GM23338 (cell line): Measurements from ENCODE around the gene TRIM8. TPM values are rescaled to one million over a fixed set of nuclear protein-coding genes. Genes with fewer than 3 reads are reported as not detected.

Source experiments
- ATAC-seq: fragments of 200-7000 bp; cut with Tn5 transposase; 3 replicates; pipeline ENCODE4 v1.9.1; 2020
- DNase-seq: peaks from one replicate; pipeline ENCODE4 v3.0.0-alpha.2; 2015; ENCODE audit warnings: low spot score
- H2AFZ ChIP-seq: fragments of 200-600 bp; sonication (generic); 2 replicates; pipeline ENCODE4 v1.8.0; 2016; ENCODE audit warnings: antibody characterized with exemption, mild to moderate bottlenecking, moderate library complexity
- H3F3A ChIP-seq: fragments of 200-600 bp; sonication (generic); replicated peaks from 2 replicates; pipeline ENCODE4 v1.8.0; 2017; ENCODE audit warnings: antibody characterized with exemption, mixed run types, low read depth
- H3K27ac ChIP-seq: fragments of 200-600 bp; sonication (generic); 2 replicates; pipeline ENCODE4 v1.6.1; 2016; ENCODE audit warnings: low read depth
- H3K27me3 ChIP-seq: fragments of 200-600 bp; sonication (generic); 2 replicates; pipeline ENCODE4 v1.8.0; 2016; ENCODE audit warnings: mild to moderate bottlenecking, mixed run types, moderate library complexity; ENCODE audit not compliant: insufficient read depth
- H3K36me3 ChIP-seq: fragments of 200-600 bp; sonication (generic); 2 replicates; pipeline ENCODE4 v1.8.0; 2016; ENCODE audit warnings: mild to moderate bottlenecking; ENCODE audit not compliant: insufficient read depth
- H3K4me1 ChIP-seq: fragments of 200-600 bp; sonication (generic); 2 replicates; pipeline ENCODE4 v1.8.0; 2016; ENCODE audit warnings: mild to moderate bottlenecking, moderate library complexity; ENCODE audit not compliant: insufficient read depth
- H3K4me2 ChIP-seq: fragments of 200-600 bp; sonication (generic); 2 replicates; pipeline ENCODE4 v1.7.1; 2017; ENCODE audit warnings: mixed run types
- H3K4me3 ChIP-seq: fragments of 200-600 bp; sonication (generic); 2 replicates; pipeline ENCODE4 v1.6.1; 2016; ENCODE audit warnings: mixed run types
- H3K79me2 ChIP-seq: fragments of 200-600 bp; sonication (generic); replicated peaks from 2 replicates; pipeline ENCODE4 v1.8.0; 2017; ENCODE audit warnings: mild to moderate bottlenecking; ENCODE audit not compliant: insufficient read depth
- H3K9me2 ChIP-seq: fragments of 200-600 bp; sonication (generic); 2 replicates; pipeline ENCODE4 v1.8.0; 2017; ENCODE audit not compliant: insufficient read depth
- H4K20me1 ChIP-seq: fragments of 200-600 bp; sonication (generic); replicated peaks from 2 replicates; pipeline ENCODE4 v1.8.0; 2017; ENCODE audit warnings: mild to moderate bottlenecking; ENCODE audit not compliant: insufficient read depth
- H3K27ac Mint-ChIP-seq: 2 replicates; pipeline ENCODE4 v1.8.0; 2020; ENCODE audit warnings: inconsistent platforms, mild to moderate bottlenecking, moderate library complexity, mixed read lengths
- H3K27me3 Mint-ChIP-seq: 3 replicates; pipeline ENCODE4 v1.8.0; 2022; ENCODE audit warnings: low read depth, mild to moderate bottlenecking, moderate library complexity, mixed read lengths, inconsistent platforms; ENCODE audit not compliant: insufficient read depth, poor library complexity
- H3K36me3 Mint-ChIP-seq: 3 replicates; pipeline ENCODE4 v1.8.0; 2021; ENCODE audit warnings: low read depth, mild to moderate bottlenecking, inconsistent platforms, moderate library complexity, mixed read lengths
- H3K4me1 Mint-ChIP-seq: 3 replicates; pipeline ENCODE4 v1.8.0; 2020; ENCODE audit warnings: mild to moderate bottlenecking, inconsistent platforms, mixed read lengths
- H3K4me3 Mint-ChIP-seq: 3 replicates; pipeline ENCODE4 v1.8.0; 2021; ENCODE audit warnings: moderate library complexity, mild to moderate bottlenecking, inconsistent platforms, mixed read lengths
- H3K9me3 Mint-ChIP-seq: 3 replicates; pipeline ENCODE4 v1.8.0; 2020; ENCODE audit warnings: moderate library complexity, mild to moderate bottlenecking, inconsistent platforms, mixed read lengths
- CREB1 ChIP-seq: fragments of 250-450 bp; sonication (Bioruptor Pico); IDR thresholded peaks from 2 replicates; pipeline ENCODE4 v1.5.0; 2020; ENCODE audit warnings: low read depth, mild to moderate bottlenecking, moderate library complexity
- JUNB ChIP-seq: IDR thresholded peaks from one replicate; pipeline ENCODE4 v1.6.1; 2016; ENCODE audit warnings: antibody characterized with exemption; ENCODE audit not compliant: unreplicated experiment
- NANOG ChIP-seq: IDR thresholded peaks from 2 replicates; pipeline ENCODE4 v1.6.1; 2016; ENCODE audit warnings: antibody characterized with exemption, borderline replicate concordance
- POLR2AphosphoS5 ChIP-seq: IDR thresholded peaks from 2 replicates; pipeline ENCODE4 v1.6.1; 2016; ENCODE audit warnings: antibody characterized with exemption, low read depth
- STAT1 ChIP-seq: IDR thresholded peaks from one replicate; pipeline ENCODE4 v1.6.1; 2016; ENCODE audit warnings: antibody characterized with exemption; ENCODE audit not compliant: unreplicated experiment
- ZNF114 ChIP-seq: fragments of 250-450 bp; sonication (Bioruptor Pico); IDR thresholded peaks from 2 replicates; pipeline ENCODE4 v1.5.0; 2020; ENCODE audit warnings: mild to moderate bottlenecking, moderate library complexity
- ZNF331 ChIP-seq: fragments of 250-450 bp; sonication (Bioruptor Pico); IDR thresholded peaks from 2 replicates; pipeline ENCODE4 v1.5.0; 2020; ENCODE audit warnings: low read depth, mild to moderate bottlenecking, moderate library complexity
- polyA plus RNA-seq: library from polyadenylated mRNA; unstranded; fragments of >200 nt; fragmentation: Nextera tagmentation; extraction: Ambion mirVana; gene quantifications from 2 replicates; pipeline ENCODE4 v1.2.1, GENCODE V29; 2016
- total RNA-seq: library from RNA; depleted of rRNA; stranded (reverse); fragments of >200 nt; shearing (Covaris generic); gene quantifications from 2 replicates; pipeline ENCODE4 v1.2.3, GENCODE V29; 2014
- TF ChIP-seq, protein P1 (sequence below): fragments of 250-450 bp; sonication (Bioruptor Pico); IDR thresholded peaks from 2 replicates; pipeline ENCODE4 v1.5.0; 2020; ENCODE audit warnings: mild to moderate bottlenecking, moderate library complexity
- TF ChIP-seq, protein P2 (sequence below), 2 experiments: fragments of 200-600 bp in 1 of 2; sonication (generic) in 1 of 2; conservative IDR thresholded peaks; 2 replicates each; pipeline versions ENCODE4 v1.5.1 to v1.6.1; 2016 to 2017; ENCODE audit warnings: antibody characterized with exemption in 2 of 2, low read depth in 2 of 2, mild to moderate bottlenecking in 2 of 2, moderate library complexity in 1 of 2
- TF ChIP-seq, protein P3 (sequence below): IDR thresholded peaks from one replicate; pipeline ENCODE4 v1.6.1; 2018; ENCODE audit warnings: antibody characterized with exemption; ENCODE audit not compliant: unreplicated experiment
- TF ChIP-seq, protein P4 (sequence below): IDR thresholded peaks from 2 replicates; pipeline ENCODE4 v1.6.1; 2016; ENCODE audit warnings: antibody characterized with exemption

TRIM8 gene
- total and polyA plus RNA-seq, 2 experiments from 2014 or later: 15.1 to 36.7 TPM

DNA sequence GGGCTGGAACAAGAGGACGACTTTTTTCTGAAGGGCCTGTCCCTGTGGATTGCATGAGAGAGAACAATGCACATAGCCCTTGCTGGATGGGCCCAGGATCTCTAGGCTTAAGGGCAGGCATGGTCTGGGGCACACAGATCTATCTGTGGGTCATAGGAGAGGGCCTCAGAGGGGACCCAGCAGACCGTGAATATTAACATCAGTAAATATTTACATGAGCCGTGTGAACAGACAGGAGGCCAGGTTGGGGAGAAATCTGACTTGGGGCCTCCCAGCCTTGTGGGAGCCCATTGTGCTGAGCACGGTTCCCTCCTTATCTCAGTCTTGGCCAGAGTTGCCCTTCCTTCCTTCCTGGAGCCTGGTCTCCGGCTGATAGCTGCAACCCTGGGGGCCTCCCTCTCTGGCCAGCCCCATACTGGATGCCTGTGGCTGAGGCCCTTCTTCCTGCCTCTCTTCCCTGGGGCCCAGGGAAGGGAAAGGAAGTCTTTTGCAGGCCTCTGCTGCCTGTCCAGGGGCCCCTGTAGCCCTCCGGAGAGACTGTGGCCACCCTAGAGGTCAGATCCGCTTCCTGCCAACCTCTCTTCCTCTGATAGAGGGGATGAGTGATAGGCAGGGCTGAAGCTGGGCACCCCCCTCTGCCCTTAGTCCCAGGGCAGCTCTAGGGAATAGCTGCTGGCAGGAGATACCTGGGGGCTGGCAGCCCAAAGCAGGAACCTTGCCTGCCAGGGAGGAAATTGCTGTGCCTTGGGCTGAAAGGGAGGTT lies 44.5 kb upstream of the TRIM8 start:
- 0 out of 2 replicates have a peak overlapping the region, but pooled peaks have one; percentile 39 for H3K27ac ChIP-seq
- no peaks in the 10 kb centered on the region for H4K20me1 ChIP-seq
- no peaks in the 10 kb centered on the region for H3K27me3 ChIP-seq
- peaks cover 8% of the 10 kb centered on the region; the same call in 1 of the 2 replicates for H3K4me1 ChIP-seq
- H3K36me3 Mint-ChIP-seq: no peaks in the 10 kb centered on the region
- H3K27me3 Mint-ChIP-seq: peaks cover 4% of the 10 kb centered on the region
- no peak overlapping the region for H3K4me3 ChIP-seq
- H3K9me2 ChIP-seq: no peaks in the 10 kb centered on the region
- no peaks in the 10 kb centered on the region for H3K79me2 ChIP-seq
- TF ChIP-seq, protein P1, sequence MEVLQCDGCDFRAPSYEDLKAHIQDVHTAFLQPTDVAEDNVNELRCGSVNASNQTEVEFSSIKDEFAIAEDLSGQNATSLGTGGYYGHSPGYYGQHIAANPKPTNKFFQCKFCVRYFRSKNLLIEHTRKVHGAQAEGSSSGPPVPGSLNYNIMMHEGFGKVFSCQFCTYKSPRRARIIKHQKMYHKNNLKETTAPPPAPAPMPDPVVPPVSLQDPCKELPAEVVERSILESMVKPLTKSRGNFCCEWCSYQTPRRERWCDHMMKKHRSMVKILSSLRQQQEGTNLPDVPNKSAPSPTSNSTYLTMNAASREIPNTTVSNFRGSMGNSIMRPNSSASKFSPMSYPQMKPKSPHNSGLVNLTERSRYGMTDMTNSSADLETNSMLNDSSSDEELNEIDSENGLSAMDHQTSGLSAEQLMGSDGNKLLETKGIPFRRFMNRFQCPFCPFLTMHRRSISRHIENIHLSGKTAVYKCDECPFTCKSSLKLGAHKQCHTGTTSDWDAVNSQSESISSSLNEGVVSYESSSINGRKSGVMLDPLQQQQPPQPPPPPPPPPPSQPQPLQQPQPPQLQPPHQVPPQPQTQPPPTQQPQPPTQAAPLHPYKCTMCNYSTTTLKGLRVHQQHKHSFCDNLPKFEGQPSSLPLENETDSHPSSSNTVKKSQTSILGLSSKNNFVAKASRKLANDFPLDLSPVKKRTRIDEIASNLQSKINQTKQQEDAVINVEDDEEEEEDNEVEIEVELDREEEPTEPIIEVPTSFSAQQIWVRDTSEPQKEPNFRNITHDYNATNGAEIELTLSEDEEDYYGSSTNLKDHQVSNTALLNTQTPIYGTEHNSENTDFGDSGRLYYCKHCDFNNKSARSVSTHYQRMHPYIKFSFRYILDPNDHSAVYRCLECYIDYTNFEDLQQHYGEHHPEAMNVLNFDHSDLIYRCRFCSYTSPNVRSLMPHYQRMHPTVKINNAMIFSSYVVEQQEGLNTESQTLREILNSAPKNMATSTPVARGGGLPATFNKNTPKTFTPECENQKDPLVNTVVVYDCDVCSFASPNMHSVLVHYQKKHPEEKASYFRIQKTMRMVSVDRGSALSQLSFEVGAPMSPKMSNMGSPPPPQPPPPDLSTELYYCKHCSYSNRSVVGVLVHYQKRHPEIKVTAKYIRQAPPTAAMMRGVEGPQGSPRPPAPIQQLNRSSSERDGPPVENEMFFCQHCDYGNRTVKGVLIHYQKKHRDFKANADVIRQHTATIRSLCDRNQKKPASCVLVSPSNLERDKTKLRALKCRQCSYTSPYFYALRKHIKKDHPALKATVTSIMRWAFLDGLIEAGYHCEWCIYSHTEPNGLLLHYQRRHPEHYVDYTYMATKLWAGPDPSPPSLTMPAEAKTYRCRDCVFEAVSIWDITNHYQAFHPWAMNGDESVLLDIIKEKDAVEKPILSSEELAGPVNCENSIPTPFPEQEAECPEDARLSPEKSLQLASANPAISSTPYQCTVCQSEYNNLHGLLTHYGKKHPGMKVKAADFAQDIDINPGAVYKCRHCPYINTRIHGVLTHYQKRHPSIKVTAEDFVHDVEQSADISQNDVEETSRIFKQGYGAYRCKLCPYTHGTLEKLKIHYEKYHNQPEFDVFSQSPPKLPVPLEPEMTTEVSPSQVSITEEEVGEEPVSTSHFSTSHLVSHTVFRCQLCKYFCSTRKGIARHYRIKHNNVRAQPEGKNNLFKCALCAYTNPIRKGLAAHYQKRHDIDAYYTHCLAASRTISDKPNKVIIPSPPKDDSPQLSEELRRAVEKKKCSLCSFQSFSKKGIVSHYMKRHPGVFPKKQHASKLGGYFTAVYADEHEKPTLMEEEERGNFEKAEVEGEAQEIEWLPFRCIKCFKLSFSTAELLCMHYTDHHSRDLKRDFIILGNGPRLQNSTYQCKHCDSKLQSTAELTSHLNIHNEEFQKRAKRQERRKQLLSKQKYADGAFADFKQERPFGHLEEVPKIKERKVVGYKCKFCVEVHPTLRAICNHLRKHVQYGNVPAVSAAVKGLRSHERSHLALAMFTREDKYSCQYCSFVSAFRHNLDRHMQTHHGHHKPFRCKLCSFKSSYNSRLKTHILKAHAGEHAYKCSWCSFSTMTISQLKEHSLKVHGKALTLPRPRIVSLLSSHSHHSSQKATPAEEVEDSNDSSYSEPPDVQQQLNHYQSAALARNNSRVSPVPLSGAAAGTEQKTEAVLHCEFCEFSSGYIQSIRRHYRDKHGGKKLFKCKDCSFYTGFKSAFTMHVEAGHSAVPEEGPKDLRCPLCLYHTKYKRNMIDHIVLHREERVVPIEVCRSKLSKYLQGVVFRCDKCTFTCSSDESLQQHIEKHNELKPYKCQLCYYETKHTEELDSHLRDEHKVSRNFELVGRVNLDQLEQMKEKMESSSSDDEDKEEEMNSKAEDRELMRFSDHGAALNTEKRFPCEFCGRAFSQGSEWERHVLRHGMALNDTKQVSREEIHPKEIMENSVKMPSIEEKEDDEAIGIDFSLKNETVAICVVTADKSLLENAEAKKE (CRISPR knock-in tag): no peak
- TF ChIP-seq JUNB (no peak), CREB1 (CRISPR knock-in tag) (no peak), ZNF114 (CRISPR knock-in tag) (no peak), POLR2AphosphoS5 (no peak), STAT1 (no peak), NANOG (no peak), ZNF331 (CRISPR knock-in tag) (no peak)
- TF ChIP-seq, protein P2, sequence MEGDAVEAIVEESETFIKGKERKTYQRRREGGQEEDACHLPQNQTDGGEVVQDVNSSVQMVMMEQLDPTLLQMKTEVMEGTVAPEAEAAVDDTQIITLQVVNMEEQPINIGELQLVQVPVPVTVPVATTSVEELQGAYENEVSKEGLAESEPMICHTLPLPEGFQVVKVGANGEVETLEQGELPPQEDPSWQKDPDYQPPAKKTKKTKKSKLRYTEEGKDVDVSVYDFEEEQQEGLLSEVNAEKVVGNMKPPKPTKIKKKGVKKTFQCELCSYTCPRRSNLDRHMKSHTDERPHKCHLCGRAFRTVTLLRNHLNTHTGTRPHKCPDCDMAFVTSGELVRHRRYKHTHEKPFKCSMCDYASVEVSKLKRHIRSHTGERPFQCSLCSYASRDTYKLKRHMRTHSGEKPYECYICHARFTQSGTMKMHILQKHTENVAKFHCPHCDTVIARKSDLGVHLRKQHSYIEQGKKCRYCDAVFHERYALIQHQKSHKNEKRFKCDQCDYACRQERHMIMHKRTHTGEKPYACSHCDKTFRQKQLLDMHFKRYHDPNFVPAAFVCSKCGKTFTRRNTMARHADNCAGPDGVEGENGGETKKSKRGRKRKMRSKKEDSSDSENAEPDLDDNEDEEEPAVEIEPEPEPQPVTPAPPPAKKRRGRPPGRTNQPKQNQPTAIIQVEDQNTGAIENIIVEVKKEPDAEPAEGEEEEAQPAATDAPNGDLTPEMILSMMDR (conservative IDR thresholded peaks at IDR 0.05; ENCODE audit: low read depth in 2 of 2): no peak
- TF ChIP-seq, protein P3, sequence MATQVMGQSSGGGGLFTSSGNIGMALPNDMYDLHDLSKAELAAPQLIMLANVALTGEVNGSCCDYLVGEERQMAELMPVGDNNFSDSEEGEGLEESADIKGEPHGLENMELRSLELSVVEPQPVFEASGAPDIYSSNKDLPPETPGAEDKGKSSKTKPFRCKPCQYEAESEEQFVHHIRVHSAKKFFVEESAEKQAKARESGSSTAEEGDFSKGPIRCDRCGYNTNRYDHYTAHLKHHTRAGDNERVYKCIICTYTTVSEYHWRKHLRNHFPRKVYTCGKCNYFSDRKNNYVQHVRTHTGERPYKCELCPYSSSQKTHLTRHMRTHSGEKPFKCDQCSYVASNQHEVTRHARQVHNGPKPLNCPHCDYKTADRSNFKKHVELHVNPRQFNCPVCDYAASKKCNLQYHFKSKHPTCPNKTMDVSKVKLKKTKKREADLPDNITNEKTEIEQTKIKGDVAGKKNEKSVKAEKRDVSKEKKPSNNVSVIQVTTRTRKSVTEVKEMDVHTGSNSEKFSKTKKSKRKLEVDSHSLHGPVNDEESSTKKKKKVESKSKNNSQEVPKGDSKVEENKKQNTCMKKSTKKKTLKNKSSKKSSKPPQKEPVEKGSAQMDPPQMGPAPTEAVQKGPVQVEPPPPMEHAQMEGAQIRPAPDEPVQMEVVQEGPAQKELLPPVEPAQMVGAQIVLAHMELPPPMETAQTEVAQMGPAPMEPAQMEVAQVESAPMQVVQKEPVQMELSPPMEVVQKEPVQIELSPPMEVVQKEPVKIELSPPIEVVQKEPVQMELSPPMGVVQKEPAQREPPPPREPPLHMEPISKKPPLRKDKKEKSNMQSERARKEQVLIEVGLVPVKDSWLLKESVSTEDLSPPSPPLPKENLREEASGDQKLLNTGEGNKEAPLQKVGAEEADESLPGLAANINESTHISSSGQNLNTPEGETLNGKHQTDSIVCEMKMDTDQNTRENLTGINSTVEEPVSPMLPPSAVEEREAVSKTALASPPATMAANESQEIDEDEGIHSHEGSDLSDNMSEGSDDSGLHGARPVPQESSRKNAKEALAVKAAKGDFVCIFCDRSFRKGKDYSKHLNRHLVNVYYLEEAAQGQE: no peak
- TF ChIP-seq, protein P4, sequence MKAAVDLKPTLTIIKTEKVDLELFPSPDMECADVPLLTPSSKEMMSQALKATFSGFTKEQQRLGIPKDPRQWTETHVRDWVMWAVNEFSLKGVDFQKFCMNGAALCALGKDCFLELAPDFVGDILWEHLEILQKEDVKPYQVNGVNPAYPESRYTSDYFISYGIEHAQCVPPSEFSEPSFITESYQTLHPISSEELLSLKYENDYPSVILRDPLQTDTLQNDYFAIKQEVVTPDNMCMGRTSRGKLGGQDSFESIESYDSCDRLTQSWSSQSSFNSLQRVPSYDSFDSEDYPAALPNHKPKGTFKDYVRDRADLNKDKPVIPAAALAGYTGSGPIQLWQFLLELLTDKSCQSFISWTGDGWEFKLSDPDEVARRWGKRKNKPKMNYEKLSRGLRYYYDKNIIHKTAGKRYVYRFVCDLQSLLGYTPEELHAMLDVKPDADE: no peak
- no peak overlapping the region for H3K4me3 Mint-ChIP-seq
- no peak overlapping the region for H2AFZ ChIP-seq
- H3K36me3 ChIP-seq: no peaks in the 10 kb centered on the region
- peaks cover 2% of the 10 kb centered on the region; the same call in 1 of the 2 replicates for H3F3A ChIP-seq
- DNase-seq: no peak
- no peaks in the 10 kb centered on the region for H3K9me3 Mint-ChIP-seq
- H3K27ac Mint-ChIP-seq: no peak overlapping the region
- no peak for ATAC-seq
- no peak overlapping the region for H3K4me2 ChIP-seq
- peaks cover 18% of the 10 kb centered on the region for H3K4me1 Mint-ChIP-seq
